Measurements from ENCODE around the gene ELP5.
A peak's percentile ranks its signal among the peaks of the same experiment; 100 is the strongest.

- TF ChIP-seq JUND (IDR thresholded peaks at IDR 0.05; ENCODE audit: low read depth, low read length) (no peak), CEBPB (IDR thresholded peaks at IDR 0.05; ENCODE audit: borderline replicate concordance in 1 of 2, low read depth in 2 of 2, low read length in 2 of 2) (no peak), KDM1A (IDR thresholded peaks at IDR 0.05; ENCODE audit: borderline replicate concordance) (no peak), ELK1 (IDR thresholded peaks at IDR 0.05; ENCODE audit: low read depth, low read length) (no peak), POLR2A (IDR thresholded peaks at IDR 0.05; ENCODE audit: low read depth, low read length) (peak; percentile 66), ZZZ3 (IDR thresholded peaks at IDR 0.05; ENCODE audit: control insufficient read depth, insufficient read length, low read depth) (no peak), ZBTB33 (IDR thresholded peaks at IDR 0.05) (no peak), PBX3 (IDR thresholded peaks at IDR 0.05; ENCODE audit: insufficient replicate concordance, low read depth, low read length) (no peak), HDAC2 (IDR thresholded peaks at IDR 0.05) (no peak), POLR2AphosphoS5 (IDR thresholded peaks at IDR 0.05; ENCODE audit: low read length) (peak; percentile 55; the same call in 1 of the 2 replicates), PML (IDR thresholded peaks at IDR 0.05; ENCODE audit: low read length) (no peak), ZNF274 (IDR thresholded peaks at IDR 0.05; ENCODE audit: insufficient read depth, insufficient read length) (no peak), MAX (IDR thresholded peaks at IDR 0.05; ENCODE audit: low read depth, low read length) (peak; percentile 38; the same call in 1 of the 2 replicates)
These were observed 14.1 kb upstream of the ELP5 start for GRCh38 chr17:7237761-7238419.
